Glomerular visceral epithelial cell (primary cell): ENCODE results near the gene LDLRAD3.

Experiments used
- DNase-seq: peaks from one replicate; pipeline ENCODE4 v3.0.0-alpha.2; 2016; ENCODE audit errors: extremely low spot score

The LDLRAD3 gene

GRCh38 chr11:36074941-36075431, 131.1 kb downstream of the LDLRAD3 start:
- no peak for DNase-seq

- DNase-seq, result no peak
Measured at GRCh38 chr11:36077368-36077767, 133.5 kb downstream of the LDLRAD3 start.

GRCh38 chr11:36077886-36078685, 134.2 kb downstream of the LDLRAD3 start:
- DNase-seq, result no peak

GRCh38 chr11:36078686-36079055, 134.8 kb downstream of the LDLRAD3 start:
- no peak for DNase-seq

- DNase-seq, result no peak
Measured at GRCh38 chr11:36079878-36080675, 136.2 kb downstream of the LDLRAD3 start.

- no peak for DNase-seq
Measured at GRCh38 chr11:36081274-36081945, 137.5 kb downstream of the LDLRAD3 start.

- no peak for DNase-seq
Measured at GRCh38 chr11:36086366-36086765, 142.5 kb downstream of the LDLRAD3 start.

GRCh38 chr11:36088266-36088972, 144.6 kb downstream of the LDLRAD3 start:
- no peak for DNase-seq

GRCh38 chr11:36089920-36090319, 146.1 kb downstream of the LDLRAD3 start:
- DNase-seq, result no peak

- DNase-seq, result no peak
Measured at GRCh38 chr11:36090356-36091109, 146.7 kb downstream of the LDLRAD3 start.

GRCh38 chr11:36091256-36091811, 147.5 kb downstream of the LDLRAD3 start:
- no peak for DNase-seq

GRCh38 chr11:36092314-36093030, 148.6 kb downstream of the LDLRAD3 start:
- DNase-seq, result no peak

- no peak for DNase-seq
Measured at GRCh38 chr11:36093548-36093947, 149.7 kb downstream of the LDLRAD3 start.

GRCh38 chr11:36094164-36094563, 150.3 kb downstream of the LDLRAD3 start:
- DNase-seq, result no peak

GRCh38 chr11:36095716-36096115, 151.9 kb downstream of the LDLRAD3 start:
- no peak for DNase-seq

GRCh38 chr11:36097219-36097650, 153.4 kb downstream of the LDLRAD3 start:
- no peak for DNase-seq

- DNase-seq, result no peak
Measured at GRCh38 chr11:36098087-36098486, 154.2 kb downstream of the LDLRAD3 start.

- no peak for DNase-seq
Measured at GRCh38 chr11:36098853-36099375, 155.1 kb downstream of the LDLRAD3 start.

GRCh38 chr11:36101466-36101865, 157.6 kb downstream of the LDLRAD3 start:
- DNase-seq, result no peak

- DNase-seq, result no peak
Measured at GRCh38 chr11:36102868-36103267, 159.0 kb downstream of the LDLRAD3 start.
